Suprapubic skin (tissue), 4 donors: Measurements from ENCODE around the gene TBC1D17.

Experiments used
- CTCF ChIP-seq, 2 donors: fragments of 200-600 bp in 1 of 2; fragments of 450-650 bp in 1 of 2; sonication (generic) in 1 of 2; IDR thresholded peaks; one replicate each; pipeline ENCODE4 v1.5.1; 2016 to 2019; ENCODE audit warnings: antibody characterized with exemption in 2 of 2, mild to moderate bottlenecking in 1 of 2, moderate library complexity in 1 of 2
- POLR2A ChIP-seq, 2 donors: fragments of 450-650 bp; IDR thresholded peaks; one replicate each; pipeline ENCODE4 v1.6.1; 2017; ENCODE audit warnings: antibody characterized with exemption in 2 of 2, mild to moderate bottlenecking in 2 of 2, moderate library complexity in 2 of 2
- POLR2AphosphoS5 ChIP-seq, 3 donors: sonication (generic); formaldehyde crosslinking; IDR thresholded peaks; one replicate each; pipeline ENCODE4 v1.6.1; 2017; ENCODE audit warnings: antibody characterized with exemption in 3 of 3

DNA sequence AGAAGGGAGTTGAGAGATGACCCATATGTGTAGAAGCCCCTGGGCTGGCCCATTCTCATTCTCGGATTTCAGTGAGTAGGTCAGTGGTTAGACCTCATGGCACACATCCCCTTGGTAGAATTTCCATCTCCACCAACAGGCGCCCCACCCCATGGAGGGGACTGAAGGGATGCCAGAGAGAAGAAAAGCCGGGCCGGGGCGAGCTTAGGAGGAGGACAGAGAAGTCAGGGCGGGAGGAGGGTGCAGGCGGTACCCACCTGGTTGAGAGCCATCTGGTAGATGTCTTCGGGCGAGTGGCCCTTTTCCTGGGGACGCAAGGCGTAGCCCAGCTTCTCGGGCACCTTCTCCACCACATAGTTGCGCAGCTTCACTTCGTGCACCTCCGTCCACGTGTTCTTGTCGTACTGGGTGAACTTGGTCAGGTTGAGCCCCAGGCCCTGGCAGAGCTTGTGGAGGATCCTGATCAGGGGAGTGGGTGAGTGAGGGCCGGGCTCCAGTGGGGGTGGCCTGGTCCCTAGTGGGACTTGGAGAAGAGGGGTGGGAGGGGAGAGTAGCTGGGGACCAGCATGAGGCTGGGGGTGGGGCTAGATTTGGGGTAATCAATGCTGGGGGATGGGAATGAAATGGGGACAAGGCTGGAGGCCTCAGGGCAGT lies 16.6 kb downstream of the TBC1D17 start:
- TF ChIP-seq CTCF (IDR thresholded peaks at IDR 0.05) (no peak), POLR2AphosphoS5 (IDR thresholded peaks at IDR 0.05) (no peak), POLR2A (IDR thresholded peaks at IDR 0.05) (no peak)
